ENCODE measurements around the gene PLEKHA7.

Gene PLEKHA7

DNA sequence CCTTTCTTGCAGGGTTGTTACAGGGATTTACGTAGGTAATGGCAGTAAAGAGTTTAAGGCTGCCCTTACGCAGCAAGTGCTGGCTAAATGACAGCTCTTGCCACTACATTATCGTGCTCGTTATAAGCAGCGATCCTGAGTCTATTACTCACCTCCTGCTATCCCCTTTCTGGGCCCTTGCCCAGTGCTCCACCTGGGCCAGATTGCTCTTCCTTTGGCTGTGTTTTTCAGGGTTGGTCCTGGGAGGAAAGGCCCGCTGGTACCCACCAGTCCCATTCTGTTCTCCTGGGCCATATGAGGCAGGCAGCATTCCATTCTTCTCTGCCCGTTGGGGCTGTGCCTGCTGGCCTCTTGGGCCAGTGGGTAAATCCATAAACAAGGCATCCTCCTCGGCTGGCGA, 188.2 kb downstream of the PLEKHA7 start:
- no peak for DNase-seq (ENCODE audit: extremely low read depth, low read depth)
- TF ChIP-seq, protein P1, sequence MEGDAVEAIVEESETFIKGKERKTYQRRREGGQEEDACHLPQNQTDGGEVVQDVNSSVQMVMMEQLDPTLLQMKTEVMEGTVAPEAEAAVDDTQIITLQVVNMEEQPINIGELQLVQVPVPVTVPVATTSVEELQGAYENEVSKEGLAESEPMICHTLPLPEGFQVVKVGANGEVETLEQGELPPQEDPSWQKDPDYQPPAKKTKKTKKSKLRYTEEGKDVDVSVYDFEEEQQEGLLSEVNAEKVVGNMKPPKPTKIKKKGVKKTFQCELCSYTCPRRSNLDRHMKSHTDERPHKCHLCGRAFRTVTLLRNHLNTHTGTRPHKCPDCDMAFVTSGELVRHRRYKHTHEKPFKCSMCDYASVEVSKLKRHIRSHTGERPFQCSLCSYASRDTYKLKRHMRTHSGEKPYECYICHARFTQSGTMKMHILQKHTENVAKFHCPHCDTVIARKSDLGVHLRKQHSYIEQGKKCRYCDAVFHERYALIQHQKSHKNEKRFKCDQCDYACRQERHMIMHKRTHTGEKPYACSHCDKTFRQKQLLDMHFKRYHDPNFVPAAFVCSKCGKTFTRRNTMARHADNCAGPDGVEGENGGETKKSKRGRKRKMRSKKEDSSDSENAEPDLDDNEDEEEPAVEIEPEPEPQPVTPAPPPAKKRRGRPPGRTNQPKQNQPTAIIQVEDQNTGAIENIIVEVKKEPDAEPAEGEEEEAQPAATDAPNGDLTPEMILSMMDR (IDR thresholded peaks at IDR 0.05; ENCODE audit: low read depth, low read length, missing control alignments), result no peak
- no peak overlapping the region for H3K4me3 ChIP-seq (replicated peaks; ENCODE audit: low read depth, low read length)

GRCh38 chr11:16825101-16825500, 189.1 kb downstream of the PLEKHA7 start:
- H3K4me3 ChIP-seq (replicated peaks; ENCODE audit: low read depth, low read length), result no peak overlapping the region
- TF ChIP-seq, protein P1 (IDR thresholded peaks at IDR 0.05; ENCODE audit: low read depth, low read length, missing control alignments), result no peak
- no peak for DNase-seq (ENCODE audit: extremely low read depth, low read depth)

GRCh38 chr11:16820324-16821092, 193.7 kb downstream of the PLEKHA7 start:
- no peak overlapping the region for H3K4me3 ChIP-seq (replicated peaks; ENCODE audit: low read depth, low read length)
- TF ChIP-seq, protein P1 (IDR thresholded peaks at IDR 0.05; ENCODE audit: low read depth, low read length, missing control alignments), result peak; percentile 97
- peak; percentile 5 for DNase-seq (ENCODE audit: extremely low read depth, low read depth)

DNA sequence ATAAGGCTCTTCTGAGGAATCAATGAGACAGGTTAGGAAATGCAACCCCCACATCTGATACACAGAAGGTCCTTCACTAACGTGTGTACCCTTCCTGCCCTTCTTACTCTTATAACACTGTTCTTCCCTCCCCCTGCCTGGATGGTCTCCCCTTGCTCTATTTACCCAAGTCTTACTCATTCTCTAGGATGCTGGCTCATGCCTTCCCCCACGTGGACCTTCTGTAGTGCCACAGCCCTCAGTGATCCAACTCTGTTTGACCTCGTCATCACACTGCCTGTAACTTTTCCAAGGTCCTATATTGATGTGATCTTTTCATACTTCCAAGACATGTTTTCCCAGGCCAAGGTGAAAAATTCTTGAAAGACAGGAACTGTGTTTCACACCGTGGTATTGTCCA, 195.9 kb downstream of the PLEKHA7 start:
- H3K4me3 ChIP-seq (replicated peaks; ENCODE audit: low read depth, low read length), result no peak overlapping the region
- no peak for DNase-seq (ENCODE audit: extremely low read depth, low read depth)
- TF ChIP-seq, protein P1 (IDR thresholded peaks at IDR 0.05; ENCODE audit: low read depth, low read length, missing control alignments), result no peak

DNA sequence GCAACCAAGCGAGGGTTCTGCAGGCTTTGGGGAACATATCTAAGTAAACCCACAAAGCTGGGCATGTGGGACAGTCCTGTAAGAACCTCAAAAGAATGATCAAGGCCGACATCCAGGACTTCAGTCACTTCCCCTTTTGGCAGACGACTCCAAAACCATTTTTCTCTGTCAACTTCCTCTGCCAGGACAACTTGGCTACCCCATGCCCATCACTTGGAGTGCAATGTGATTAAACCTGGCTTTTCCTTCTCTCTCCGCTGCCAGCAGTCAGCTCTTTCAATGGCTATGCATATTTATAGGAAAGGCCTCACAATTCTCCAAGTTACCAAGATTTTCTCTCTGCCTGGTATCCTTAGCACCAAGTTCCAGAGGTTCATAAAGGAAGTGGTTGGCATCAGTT, 196.9 kb downstream of the PLEKHA7 start:
- H3K4me3 ChIP-seq (replicated peaks; ENCODE audit: low read depth, low read length), result no peak overlapping the region
- TF ChIP-seq, protein P1 (IDR thresholded peaks at IDR 0.05; ENCODE audit: low read depth, low read length, missing control alignments), result no peak
- DNase-seq (ENCODE audit: extremely low read depth, low read depth), result no peak

DNA sequence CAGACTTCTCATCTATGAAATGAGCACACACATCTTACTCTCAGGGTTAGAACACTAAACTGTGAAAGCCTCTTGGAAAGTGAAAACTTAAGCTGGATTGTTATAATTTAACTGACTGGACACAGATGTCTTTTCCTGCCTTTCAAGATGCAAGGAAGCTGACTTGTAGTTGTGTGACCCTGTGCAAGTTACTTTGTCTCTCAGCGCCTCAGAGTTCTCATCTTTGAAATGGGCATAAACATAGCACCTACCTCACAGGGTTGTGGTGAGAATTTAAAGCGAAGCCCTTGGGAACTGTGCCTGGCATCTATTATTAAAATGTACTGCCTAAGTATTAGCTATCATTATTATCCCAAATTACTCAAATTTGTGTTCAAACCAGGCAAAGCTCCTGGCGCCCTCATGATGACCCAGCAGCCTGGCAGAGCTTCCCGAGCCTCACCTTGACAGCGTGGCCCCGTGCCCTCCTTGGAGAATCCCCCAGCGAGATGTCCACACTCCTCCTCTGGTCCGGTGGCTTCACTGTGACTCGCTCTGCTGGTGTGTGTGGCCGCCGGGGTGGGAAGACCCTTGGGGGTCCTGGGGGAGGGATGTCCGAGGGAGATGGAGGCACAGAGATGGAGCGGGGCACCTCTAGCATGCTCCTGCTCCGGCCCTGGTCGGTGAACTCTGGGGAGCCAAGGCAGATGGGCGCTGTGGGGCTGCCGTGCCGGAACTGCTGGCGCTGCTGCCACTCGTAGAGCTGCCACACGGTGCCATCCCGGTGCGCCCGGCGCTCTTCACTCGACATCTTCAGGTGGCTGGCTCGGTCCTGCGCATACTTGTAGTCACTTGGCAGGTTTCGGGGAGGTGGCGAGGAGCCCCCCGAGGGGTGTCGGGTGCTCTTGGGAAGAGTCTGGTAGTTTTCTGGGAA, 197.6 kb downstream of the PLEKHA7 start:
- no peak for DNase-seq (ENCODE audit: extremely low read depth, low read depth)
- TF ChIP-seq, protein P1 (IDR thresholded peaks at IDR 0.05; ENCODE audit: low read depth, low read length, missing control alignments), result no peak
- H3K4me3 ChIP-seq (replicated peaks; ENCODE audit: low read depth, low read length), result no peak overlapping the region

All from HFF-Myc (cell line).